ENCODE measurements around the gene ZNF423.
"Not testable (repeated sequence)": the region's sequence is repeated elsewhere in the genome, so short reads cannot be mapped to it uniquely, and the experiment has no call there.

The ZNF423 gene

GRCh38 chr16:49687476-49688002 lies 168.4 kb downstream of the ZNF423 start:
- no peak for DNase-seq

- DNase-seq, result no peak
Measured at GRCh38 chr16:49684696-49685095, 171.2 kb downstream of the ZNF423 start.

DNA sequence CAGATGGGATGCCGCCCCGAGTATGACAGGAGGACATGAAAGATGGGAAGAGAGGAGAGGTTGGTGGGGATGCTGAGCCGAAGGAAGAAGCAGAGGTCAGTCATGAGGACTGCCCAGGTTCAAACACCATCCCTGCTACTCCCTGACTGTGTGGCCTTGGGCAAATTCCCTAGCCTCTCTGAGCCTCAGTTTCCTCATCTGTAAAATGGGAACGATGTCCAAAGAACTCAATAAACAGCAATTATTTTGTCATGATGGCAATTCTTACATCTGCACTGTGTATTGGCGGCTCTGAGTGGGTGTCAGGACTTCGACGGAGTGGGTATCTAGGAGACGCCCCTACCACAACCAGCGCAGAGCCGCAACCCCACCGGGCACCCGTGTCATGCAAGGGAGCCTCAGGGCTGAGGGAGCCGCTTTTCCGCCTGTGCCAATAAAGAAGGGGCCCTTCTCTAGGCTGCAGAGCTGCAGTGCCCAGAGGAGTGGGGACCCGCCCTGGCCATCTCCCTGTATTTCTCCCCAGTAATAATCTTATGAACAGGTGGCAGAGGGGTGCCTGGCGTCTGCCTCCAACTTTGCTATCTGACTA lies 173.2 kb downstream of the ZNF423 start:
- DNase-seq, result no peak

- no peak for DNase-seq
Measured at GRCh38 chr16:49681217-49681883, 174.6 kb downstream of the ZNF423 start.

DNA sequence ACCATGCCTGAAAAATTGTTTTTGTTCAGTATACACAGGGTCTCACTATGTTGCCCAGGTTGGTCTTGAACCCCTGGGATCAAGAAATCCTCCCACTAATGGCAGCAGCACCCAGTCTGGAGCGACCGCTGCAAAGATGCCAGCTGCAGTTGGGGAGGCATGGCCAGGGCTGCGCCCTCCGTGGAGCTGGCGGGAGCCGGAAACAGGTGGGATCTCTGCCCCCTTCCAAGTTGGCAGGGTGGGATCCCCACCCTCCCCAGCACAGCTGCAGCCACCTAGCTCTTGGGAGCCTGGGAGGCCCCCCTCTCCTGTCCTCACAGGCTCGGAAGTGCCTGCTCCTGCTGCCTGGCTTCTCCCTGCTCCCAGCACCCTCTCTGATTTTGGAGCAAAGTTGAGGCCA lies 176.8 kb downstream of the ZNF423 start:
- no peak for DNase-seq

- not testable (repeated sequence) for DNase-seq
Measured at GRCh38 chr16:49677661-49678060, 178.3 kb downstream of the ZNF423 start.

DNA sequence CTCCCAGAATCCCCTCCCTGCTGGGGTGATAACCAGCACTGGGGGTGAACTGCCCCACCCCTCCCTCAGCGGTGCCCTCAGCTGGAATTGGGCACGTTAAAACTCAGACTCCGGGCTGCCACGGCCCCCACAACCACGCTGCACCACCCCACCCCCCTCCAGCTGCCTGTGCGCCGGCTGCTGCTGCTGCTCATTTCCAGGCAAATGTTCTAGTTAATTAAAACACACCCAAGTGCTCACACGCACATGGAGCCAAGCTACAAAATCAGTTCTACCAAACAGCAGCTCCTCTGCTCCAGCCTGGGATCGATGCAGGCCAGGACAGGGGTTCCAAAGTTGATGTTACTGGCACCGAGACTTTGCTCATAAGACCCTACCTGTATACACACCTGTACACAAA lies 180.5 kb downstream of the ZNF423 start:
- DNase-seq, result no peak

DNA sequence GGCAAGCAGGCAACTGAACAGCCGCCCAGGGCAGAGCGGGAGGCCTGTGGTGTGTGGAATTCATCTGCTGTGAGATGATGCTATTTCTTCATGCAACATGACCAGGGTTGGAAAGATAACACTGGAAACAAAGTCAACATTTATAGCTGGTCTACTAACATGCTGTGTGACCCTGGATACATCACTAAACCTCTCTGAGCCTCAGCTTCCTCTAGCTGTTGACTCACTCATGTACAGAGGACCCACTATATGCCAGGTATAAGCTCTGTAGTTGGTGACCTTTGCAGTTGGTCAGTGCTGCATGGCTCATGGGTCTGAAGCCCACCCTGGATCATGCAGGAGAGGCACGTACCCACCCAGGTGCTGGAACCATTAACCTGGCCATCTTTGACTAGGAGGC lies 180.9 kb downstream of the ZNF423 start:
- no peak for DNase-seq

DNA sequence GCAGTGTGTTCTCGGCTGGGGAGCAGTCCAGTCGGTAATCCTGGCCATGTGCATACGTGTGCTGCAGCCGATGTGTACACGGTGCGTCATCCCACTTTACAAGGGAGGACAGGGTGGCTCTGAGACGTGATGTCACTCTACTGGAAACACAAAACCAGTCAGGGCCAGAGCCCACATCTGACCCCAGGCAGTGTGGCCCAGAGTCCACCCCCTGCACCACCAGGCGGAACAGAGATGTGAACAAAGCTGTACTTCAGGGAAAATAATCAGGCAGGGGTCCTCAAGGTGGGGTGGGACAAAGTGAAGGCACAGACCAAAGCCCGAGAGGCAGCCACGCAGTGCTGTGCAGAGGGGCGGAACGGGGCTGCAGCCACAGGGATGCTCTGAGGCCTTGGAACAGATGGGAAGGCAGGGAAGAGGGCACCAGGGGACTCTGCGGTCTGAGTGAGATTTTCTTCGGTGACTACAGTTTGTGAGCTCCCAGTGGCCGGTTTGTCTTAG lies 181.5 kb downstream of the ZNF423 start:
- no peak for DNase-seq

GRCh38 chr16:49673442-49673841 lies 182.5 kb downstream of the ZNF423 start:
- DNase-seq, result no peak

- no peak for DNase-seq
Measured at GRCh38 chr16:49672753-49673152, 183.2 kb downstream of the ZNF423 start.

DNA sequence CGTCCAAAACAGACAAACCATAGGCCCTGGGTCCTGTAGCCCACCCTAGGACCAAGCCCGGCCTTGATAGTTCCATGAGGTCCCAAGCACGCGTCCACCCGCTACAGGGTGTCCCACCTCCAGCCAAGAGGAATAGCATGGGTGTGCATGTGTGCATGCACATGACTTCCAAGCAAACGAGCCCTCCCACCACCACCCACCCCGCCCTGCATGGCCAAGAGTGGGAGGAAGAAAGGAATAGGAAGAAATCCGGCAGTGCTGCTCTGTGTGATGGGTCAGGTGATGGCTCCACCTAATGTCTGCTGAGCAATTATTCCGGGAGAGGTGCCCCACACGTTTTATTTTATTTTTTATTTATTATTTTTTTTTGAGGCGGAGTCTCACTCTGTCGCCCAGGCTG lies 184.6 kb downstream of the ZNF423 start:
- DNase-seq, result no peak

- no peak for DNase-seq
Measured at GRCh38 chr16:49670627-49671026, 185.3 kb downstream of the ZNF423 start.

GRCh38 chr16:49665482-49666230 lies 190.3 kb downstream of the ZNF423 start:
- DNase-seq, result no peak

DNA sequence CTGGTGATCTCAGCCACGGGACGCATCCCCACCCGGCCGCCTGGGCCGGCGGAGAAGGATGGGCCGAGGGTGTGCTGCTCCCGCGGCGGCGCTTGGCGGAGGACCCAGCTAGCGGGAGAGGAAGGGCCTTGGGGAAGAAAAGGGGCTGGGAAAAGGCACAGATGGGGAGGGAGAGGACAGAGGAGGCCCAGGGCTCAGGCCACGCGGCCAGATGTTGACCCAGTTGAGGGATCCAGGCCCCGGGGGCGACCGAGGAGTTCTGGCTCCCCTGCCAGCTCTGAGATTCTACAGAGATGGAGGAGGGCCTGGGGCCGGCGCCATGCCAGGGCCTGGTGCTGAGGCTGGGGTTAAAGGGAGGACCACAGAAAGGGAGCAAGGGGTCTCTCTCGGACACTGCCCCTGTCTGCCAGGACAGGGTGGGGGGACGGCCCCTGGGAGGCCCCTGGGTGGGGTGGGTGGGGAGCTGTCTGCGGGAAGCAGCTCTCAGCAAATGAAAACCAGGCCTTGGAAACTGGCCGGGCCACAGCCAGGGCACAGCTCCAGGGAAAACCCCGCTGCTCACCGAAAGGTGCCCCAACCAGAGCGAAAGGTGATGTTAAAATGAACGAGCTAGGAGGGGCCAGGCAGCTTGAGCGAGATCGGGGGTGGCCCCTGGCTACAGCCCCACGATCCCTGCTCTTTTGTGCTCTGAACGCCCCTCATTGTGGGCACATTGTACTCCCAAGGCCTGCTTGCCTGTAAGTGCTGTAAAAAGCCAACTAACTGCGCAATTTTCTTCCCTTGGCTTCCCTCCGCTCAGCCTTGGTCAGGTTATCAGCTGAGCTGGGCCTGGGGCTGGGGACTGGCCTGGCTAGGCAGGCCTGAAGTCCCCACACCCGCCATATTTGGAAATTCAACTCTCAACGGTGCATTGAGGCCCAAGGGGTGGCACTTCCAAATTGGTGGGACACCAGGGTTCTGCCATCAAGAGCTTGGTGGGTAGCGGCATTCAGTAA lies 191.4 kb downstream of the ZNF423 start:
- no peak for DNase-seq

- DNase-seq, result no peak
Measured at GRCh38 chr16:49663081-49664065, 192.5 kb downstream of the ZNF423 start.

- DNase-seq, result no peak
Measured at GRCh38 chr16:49662569-49662968, 193.3 kb downstream of the ZNF423 start.

DNA sequence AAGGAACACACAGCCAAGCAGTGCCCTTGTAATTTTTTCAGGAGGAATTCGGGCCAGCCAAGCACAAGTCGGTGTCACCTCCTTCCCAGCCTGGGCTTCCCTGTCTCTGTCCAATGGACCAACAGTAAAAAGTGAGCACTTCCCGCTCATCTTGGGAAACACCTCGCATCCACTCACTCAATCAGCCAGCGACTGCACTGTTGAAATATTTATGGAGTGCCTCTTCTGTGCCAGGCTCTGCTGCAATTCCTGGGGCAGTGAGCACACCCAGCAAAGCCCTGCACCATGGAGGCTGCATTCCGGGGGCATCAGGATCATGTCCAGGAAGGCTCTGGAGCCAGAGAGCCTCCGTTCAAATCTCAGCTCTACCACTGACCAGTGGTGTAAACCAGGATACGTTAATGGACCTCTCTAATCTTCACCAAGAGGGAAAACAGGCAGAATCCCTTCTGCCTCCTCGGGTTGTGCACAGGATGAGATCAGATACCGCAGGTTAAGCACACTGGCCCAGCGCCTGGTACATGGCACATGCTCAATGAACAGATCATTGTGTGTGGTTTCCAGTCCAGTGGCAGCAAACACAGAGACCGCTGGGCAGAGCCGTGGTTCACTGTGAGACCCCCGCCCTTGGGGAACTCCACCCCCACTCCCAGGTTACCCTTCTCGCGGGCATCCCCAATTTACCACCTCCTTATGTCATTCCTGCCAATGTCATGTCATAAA lies 194.3 kb downstream of the ZNF423 start:
- DNase-seq, result no peak

GRCh38 chr16:49660626-49661025 lies 195.3 kb downstream of the ZNF423 start:
- DNase-seq, result no peak

DNA sequence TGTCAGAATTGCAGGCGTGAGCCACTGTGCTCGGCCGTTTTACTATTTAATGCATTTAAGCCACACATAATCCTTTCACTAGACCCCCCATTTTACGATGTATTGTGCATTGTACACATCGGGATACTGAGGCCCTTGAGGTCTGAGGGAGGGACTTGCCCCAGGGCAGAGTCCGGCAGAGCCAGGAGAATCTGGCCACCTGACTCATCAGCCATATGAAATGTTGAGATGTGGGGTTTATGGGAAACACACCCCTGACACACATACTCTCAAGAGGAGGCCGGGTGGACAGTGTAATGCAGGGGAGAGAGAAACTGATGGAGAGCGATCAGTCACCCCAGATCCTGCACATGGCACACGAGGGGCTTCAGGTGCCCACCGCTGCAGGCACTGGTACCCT lies 196.6 kb downstream of the ZNF423 start:
- no peak for DNase-seq

DNA sequence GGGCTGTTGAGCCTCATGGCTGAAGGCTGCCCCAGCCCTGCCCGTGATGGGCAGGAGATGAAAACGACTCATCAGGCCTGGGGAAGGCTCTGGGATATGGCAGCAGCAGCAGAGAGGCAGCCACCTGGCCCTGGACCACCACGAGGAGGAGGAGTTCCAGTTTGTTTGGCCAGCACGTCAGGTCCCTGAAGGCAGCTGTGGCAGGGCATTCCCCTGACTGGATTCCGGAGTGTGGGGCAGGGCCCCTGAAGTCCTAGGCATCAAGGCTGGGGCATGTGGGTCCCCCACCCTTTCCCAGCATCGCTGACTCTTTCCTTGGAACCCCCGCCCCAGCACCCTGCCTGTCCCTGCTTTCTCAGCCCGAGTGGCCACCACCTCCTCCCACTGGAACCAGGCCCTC lies 197.4 kb downstream of the ZNF423 start:
- no peak for DNase-seq

All from stimulated activated CD4-positive, alpha-beta T cell treated with anti-CD3 and anti-CD28 coated beads, Interleukin-15, amount 100 ng/mL, for 24 hours (primary cell).